GM19035 (cell line): ENCODE data around the gene TGFBR3L.

Source experiments
- ATAC-seq: cut with Tn5 transposase; IDR thresholded peaks from one replicate; pipeline ENCODE4 v1.9.1; 2021; ENCODE audit not compliant: unreplicated experiment

TGFBR3L gene

GRCh38 chr19:7903244-7904073 is 11.2 kb upstream of the TGFBR3L start, which contains the start of gene MAP2K7:
MAP2K7 (plus strand) TSS chr19:7903877; CDS start chr19:7903945, 68 bp downstream.
- ATAC-seq, result peak; percentile 80

GRCh38 chr19:7904074-7905020 is 10.3 kb upstream of the TGFBR3L start:
- ATAC-seq, result peak; percentile 41

GRCh38 chr19:7905268-7905667 is 9.4 kb upstream of the TGFBR3L start:
- no peak for ATAC-seq

GRCh38 chr19:7905859-7906258 is 8.8 kb upstream of the TGFBR3L start:
- ATAC-seq, result no peak

GRCh38 chr19:7907122-7907521 is 7.5 kb upstream of the TGFBR3L start:
- no peak for ATAC-seq

GRCh38 chr19:7907544-7907943 is 7.1 kb upstream of the TGFBR3L start:
- ATAC-seq, result no peak

- no peak for ATAC-seq
Measured at GRCh38 chr19:7908078-7908699, 6.4 kb upstream of the TGFBR3L start.

GRCh38 chr19:7908742-7909461 is 5.7 kb upstream of the TGFBR3L start:
- no peak for ATAC-seq

- ATAC-seq, result no peak
Measured at GRCh38 chr19:7909471-7910067, 5.1 kb upstream of the TGFBR3L start.

- no peak for ATAC-seq
Measured at GRCh38 chr19:7910321-7911161, 4.1 kb upstream of the TGFBR3L start.

GRCh38 chr19:7911508-7912143 is 3.0 kb upstream of the TGFBR3L start:
- ATAC-seq, result no peak

- ATAC-seq, result no peak
Measured at GRCh38 chr19:7912144-7912696, 2.4 kb upstream of the TGFBR3L start.

- ATAC-seq, result no peak
Measured at GRCh38 chr19:7912697-7913564, 1.7 kb upstream of the TGFBR3L start.

GRCh38 chr19:7913652-7914051 is 978 bp upstream of the TGFBR3L start:
- ATAC-seq, result no peak

- no peak for ATAC-seq
Measured at GRCh38 chr19:7914099-7914498, 531 bp upstream of the TGFBR3L start.

GRCh38 chr19:7915250-7916102 is 846 bp downstream of the TGFBR3L start:
- no peak for ATAC-seq
